HG03439 (cell line): Measurements from ENCODE around the gene TSR2.
"Not testable (repeated sequence)": the region's sequence is repeated elsewhere in the genome, so short reads cannot be mapped to it uniquely, and the experiment has no call there.

ENCODE experiments used
- ATAC-seq: cut with Tn5 transposase; IDR thresholded peaks from one replicate; pipeline ENCODE4 v1.9.1; 2021; ENCODE audit warnings: mild to moderate bottlenecking, moderate library complexity; ENCODE audit not compliant: unreplicated experiment

The TSR2 gene

DNA sequence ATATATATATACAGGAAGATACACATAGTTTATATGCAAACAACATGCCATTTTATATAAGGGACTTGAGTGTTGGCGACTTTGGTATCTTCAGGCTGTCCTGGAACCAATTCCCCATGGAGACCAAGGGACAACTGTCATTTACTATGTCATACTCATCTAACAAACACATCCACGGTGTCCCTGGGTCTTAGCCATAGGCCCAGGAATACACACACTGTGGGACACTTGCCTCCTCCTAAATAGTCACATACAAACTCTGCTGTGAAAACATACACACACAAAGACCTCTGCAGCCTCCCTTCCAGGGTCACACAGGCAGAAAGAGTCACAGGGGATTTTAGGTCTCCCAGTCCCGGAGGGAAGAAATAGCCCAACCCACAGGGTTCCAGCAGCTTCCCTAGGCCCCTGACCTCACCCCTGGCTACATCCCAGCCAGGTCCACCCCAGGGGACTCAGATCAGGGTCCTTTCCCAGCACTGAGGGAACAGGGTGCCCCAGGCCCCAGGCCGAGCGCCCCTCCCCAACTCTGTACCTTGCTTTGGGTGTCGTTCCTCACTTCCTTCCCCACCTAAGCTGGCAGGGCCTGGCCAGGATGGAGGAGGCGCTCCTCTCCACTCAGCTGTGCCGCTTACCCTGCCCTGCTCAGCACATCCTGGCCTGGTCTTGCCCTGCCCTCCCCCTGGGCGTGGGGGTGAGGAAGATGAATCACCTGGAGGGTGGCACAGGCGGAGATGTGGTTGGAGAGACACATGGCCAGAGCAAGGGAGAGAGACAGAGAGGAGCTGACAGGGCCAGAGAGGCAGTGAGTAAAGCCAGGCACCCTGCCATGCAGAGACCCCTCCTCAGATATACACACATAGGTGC lies 34.0 kb downstream of the TSR2 start:
- ATAC-seq = no peak

DNA sequence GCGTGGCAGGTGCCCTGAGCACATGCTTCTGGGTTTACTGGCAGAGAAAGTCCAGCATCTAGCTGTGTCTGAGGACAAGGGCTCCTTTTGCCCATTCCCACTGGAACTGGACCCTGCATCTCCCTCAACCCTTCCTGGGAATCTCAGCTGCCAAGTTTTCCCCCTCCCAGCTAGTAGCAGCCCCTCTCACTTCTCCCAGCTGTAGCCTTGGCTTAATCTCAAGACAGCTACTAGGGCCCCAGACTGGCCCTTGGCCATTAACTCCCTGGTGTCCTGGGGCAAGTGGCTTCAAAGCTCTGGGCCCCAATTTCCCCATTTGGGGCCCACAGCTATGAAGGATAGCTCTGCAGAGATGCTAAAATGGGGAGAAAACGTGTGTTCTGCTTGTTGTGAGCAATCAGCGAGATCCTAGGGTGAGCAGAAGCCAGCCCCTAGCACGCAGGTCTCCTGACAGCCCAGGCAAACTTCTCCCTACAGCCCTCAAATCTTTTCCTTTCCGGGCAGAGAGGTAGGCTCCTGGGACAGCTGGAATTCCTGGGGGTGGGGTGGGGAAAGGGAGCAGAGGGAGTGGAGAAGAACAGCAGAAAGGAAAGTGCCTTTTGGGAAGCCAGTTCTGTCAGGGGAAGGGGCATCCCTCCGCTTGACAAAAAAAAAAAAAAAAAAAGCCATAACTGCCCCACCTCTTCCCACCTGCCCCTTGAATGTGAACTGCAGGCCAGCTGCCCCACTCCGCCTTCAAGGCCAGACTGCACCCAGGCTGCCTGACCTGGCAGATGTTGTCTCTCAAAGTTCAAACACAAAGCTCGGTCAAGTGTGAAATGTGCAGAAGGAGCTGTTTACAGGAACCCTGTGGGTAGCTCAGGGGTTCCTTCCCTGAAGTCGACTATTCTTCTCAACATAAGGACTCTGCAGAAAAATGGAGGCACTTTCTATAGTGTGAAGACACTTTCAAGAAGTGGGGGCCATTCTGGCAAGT lies 39.2 kb downstream of the TSR2 start:
- ATAC-seq = no peak

DNA sequence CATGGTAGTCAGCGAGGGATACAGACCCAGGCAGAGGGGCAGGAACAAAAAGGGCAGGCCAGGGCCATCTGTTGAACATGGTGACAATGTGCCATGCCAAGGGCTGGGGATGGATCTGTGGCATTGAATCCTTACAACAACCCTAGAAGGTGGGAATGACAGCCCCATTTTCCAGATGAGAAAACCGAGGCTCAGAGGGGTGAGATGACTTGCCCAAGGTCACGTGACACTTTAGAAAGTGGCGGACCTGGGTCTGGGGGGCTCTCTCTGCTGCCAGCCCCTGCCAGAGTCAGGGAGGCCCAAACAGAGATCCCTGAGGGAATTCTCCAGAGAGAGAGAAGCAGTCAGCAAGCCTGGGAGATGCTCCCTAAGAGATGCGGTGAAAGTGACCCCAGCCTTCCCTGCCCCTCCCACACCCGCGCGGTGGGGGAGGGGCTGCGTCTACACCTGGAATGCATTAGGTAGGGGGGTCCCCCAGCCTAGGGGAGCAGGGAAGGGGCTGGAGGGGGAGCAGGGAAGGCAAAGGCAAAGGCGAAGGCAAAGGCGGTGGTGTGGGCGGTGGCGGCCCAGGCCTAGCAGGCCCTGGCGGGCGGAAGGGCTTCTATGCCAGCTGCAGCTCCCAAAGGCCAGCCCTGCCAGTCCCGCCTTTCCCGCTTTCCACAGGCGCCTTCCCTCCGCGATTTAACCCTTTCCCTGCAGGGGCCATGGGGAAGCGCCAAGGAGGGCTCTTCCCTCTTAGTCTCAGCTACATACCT lies 42.8 kb downstream of the TSR2 start:
- ATAC-seq = no peak

DNA sequence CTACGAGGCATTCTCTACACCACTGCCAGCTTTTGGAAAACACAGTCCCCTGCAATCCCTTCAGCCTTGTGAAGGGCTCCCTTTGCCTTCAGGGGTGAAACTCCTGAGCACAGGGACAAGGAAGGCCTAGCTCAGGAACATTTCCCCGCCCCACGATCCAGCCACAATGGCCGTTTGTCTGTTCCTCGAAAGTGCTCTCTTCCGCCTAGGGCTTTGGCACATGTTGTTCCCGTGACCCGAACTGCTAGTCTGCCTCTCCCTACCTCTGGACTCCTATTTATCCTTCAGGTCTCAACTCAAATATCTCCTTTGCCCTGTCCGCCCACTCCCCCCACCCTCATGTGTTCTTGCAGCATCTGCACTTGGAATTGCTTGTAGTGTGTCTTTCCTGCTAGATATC lies 43.7 kb downstream of the TSR2 start:
- no peak for ATAC-seq

DNA sequence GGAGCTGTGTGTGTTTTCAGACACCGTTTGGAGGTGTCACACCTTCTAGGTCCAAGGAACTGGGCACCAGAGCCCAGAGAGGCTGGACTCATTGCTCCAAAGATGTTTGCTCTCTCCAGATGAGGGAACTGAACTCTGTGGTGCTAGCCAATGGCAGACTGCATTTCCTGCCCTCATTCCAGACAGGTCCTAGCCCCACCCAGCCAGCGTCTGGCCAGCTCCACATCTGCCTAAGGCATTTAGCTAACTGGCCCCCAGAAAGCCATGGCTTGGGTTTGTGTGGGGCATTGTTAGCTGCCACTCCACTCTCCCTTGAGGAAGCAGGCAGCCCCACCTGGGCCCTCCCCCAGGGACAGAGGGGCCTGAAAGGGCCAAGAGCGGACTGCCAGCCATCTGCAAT lies 44.5 kb downstream of the TSR2 start:
- no peak for ATAC-seq

DNA sequence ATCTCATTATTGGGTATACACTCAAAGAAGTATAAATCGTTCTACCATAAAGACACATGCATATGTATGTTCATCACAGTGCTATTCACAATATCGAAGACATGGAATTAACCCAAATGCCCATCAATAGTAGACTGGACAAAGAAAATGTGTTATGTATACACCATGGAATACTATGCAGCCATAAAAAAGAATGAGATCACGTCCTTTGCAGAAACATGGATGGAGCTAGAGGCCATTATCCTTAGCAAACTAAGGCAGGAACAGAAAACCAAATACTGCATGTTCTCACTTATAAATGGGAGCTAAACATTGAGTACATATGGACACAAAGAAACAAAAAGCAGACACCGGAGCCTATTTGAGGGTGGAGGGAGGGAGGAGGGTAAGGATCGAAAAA lies 49.6 kb downstream of the TSR2 start:
- ATAC-seq = not testable (repeated sequence)

DNA sequence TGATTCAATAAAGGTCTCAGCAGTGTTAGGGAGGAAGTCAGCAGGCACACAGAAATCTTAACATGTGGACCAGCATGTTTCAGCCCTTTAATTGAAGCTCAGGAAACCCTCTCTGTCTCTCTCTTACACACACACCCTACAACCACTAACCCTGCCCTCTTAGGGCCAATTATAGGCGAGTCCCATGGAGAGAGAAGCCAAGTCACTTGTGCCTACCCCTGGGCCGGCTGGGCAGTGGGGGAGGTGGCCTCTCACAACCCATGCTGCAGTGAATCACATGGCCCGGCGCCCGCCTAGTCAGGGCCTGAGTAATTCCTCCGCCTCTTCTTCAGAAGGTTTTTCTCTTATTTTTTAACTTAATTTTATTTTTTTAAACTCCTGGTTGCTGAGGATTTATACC lies 52.1 kb downstream of the TSR2 start:
- no peak for ATAC-seq

DNA sequence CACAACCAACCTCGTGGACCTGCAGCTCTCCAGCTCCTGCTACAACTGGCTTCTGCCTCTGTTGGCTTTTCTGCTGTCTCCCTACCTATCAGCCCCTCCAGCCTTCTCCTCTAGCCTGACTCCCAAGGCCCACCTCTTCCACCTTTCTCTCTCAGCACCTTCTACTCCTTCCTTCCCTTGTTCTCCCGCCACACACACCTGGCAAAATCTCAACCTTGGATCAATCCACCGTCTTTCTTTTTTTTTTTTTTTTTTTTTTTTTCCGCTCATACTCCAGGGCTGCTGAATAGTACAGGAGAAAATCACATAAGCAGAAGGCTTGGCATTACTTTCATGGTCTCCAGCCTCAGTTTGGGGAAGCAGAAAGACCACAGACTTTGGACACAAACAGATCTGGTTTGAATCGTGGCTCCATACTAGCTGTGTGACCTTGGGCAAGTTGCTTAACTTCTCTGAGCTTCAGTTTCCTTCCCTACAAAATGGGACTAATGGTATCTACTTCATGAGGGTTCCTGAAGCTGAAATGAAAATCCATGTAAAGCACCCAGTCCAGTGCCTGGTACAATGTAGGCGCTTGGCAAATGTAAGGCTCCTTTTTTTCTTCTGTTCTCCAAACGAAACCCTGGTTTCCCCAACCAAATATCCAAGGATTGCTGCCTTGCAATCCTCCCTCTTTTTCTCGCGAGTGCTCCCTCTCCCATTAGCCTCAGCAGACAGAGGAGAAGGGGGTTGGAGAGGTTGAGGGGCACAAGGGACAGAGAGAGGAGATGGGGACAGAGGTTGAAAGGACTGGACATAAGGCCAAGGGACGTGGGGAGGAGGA lies 54.2 kb downstream of the TSR2 start:
- ATAC-seq = no peak
